SK-N-SH treated with all-trans-retinoic acid at 6 μM for 48 hours (cell line): Measurements from ENCODE around the gene CAND1.

Experiments
- ATAC-seq: fragments of 200-7000 bp; cut with Tn5 transposase; 3 replicates; pipeline ENCODE4 v1.9.1; 2020; ENCODE audit warnings: mild to moderate bottlenecking, moderate library complexity
- BACH2 ChIP-seq: fragments of 250-450 bp; sonication (Bioruptor Pico); IDR thresholded peaks from 2 replicates; pipeline ENCODE4 v1.9.0; 2021; ENCODE audit warnings: mild to moderate bottlenecking, borderline replicate concordance
- CREB5 ChIP-seq: fragments of 250-450 bp; sonication (Bioruptor Pico); IDR thresholded peaks from 2 replicates; pipeline ENCODE4 v1.5.1; 2020; ENCODE audit warnings: low read depth, mild to moderate bottlenecking, moderate library complexity
- CSDC2 ChIP-seq: fragments of 250-450 bp; sonication (Bioruptor Pico); IDR thresholded peaks from 2 replicates; pipeline ENCODE4 v1.5.0; 2020; ENCODE audit warnings: mild to moderate bottlenecking, moderate library complexity
- CSRNP3 ChIP-seq: fragments of 250-450 bp; sonication (Bioruptor Pico); IDR thresholded peaks from 2 replicates; pipeline ENCODE4 v1.5.1; 2021; ENCODE audit warnings: mild to moderate bottlenecking, moderate library complexity
- ESRRG ChIP-seq: fragments of 250-450 bp; sonication (Bioruptor Pico); IDR thresholded peaks from 2 replicates; pipeline ENCODE4 v1.6.1; 2021; ENCODE audit warnings: mild to moderate bottlenecking
- GLIS3 ChIP-seq: fragments of 250-450 bp; sonication (Bioruptor Pico); IDR thresholded peaks from 2 replicates; pipeline ENCODE4 v1.5.0; 2020; ENCODE audit warnings: mild to moderate bottlenecking, moderate library complexity
- ISL1 ChIP-seq: fragments of 250-450 bp; sonication (Bioruptor Pico); IDR thresholded peaks from 2 replicates; pipeline ENCODE4 v2.1.2; 2022; ENCODE audit warnings: mild to moderate bottlenecking, moderate library complexity
- PATZ1 ChIP-seq: fragments of 250-450 bp; sonication (Bioruptor Pico); IDR thresholded peaks from 2 replicates; pipeline ENCODE4 v1.8.0; 2020; ENCODE audit warnings: mild to moderate bottlenecking, moderate library complexity, borderline replicate concordance
- POU6F1 ChIP-seq: fragments of 250-450 bp; sonication (Bioruptor Pico); IDR thresholded peaks from 2 replicates; pipeline ENCODE4 v1.8.0; 2021; ENCODE audit warnings: low read depth, mild to moderate bottlenecking, moderate library complexity, borderline replicate concordance
- PPARA ChIP-seq: fragments of 250-450 bp; sonication (Bioruptor Pico); IDR thresholded peaks from 2 replicates; pipeline ENCODE4 v1.5.0; 2020; ENCODE audit warnings: mild to moderate bottlenecking, borderline replicate concordance
- RARB ChIP-seq: fragments of 250-450 bp; sonication (Bioruptor Pico); IDR thresholded peaks from 2 replicates; pipeline ENCODE4 v1.8.0; 2021; ENCODE audit warnings: mild to moderate bottlenecking, moderate library complexity
- SNAI2 ChIP-seq: fragments of 250-450 bp; sonication (Bioruptor Pico); IDR thresholded peaks from 2 replicates; pipeline ENCODE4 v1.5.0; 2020; ENCODE audit warnings: mild to moderate bottlenecking, moderate library complexity
- TCF4 ChIP-seq: fragments of 250-450 bp; sonication (Bioruptor Pico); IDR thresholded peaks from 2 replicates; pipeline ENCODE4 v1.8.0; 2021; ENCODE audit warnings: mild to moderate bottlenecking, moderate library complexity, borderline replicate concordance
- TOX ChIP-seq: fragments of 250-450 bp; sonication (Bioruptor Pico); IDR thresholded peaks from 2 replicates; pipeline ENCODE4 v1.8.0; 2021; ENCODE audit warnings: mild to moderate bottlenecking, moderate library complexity, borderline replicate concordance
- TSHZ2 ChIP-seq: fragments of 250-450 bp; sonication (Bioruptor Pico); IDR thresholded peaks from 2 replicates; pipeline ENCODE4 v1.5.0; 2020; ENCODE audit warnings: mild to moderate bottlenecking, moderate library complexity
- ZC3H10 ChIP-seq: fragments of 250-450 bp; sonication (Bioruptor Pico); IDR thresholded peaks from 2 replicates; pipeline ENCODE4 v1.5.1; 2021; ENCODE audit warnings: mild to moderate bottlenecking, moderate library complexity
- ZFP3 ChIP-seq: fragments of 250-450 bp; sonication (Bioruptor Pico); IDR thresholded peaks from 2 replicates; pipeline ENCODE4 v1.5.0; 2020; ENCODE audit warnings: mild to moderate bottlenecking, moderate library complexity
- ZFP30 ChIP-seq: fragments of 450-650 bp; formaldehyde crosslinking; IDR thresholded peaks from 2 replicates; pipeline ENCODE4 v1.5.0; 2022; ENCODE audit warnings: mild to moderate bottlenecking, moderate library complexity
- ZNF565 ChIP-seq: fragments of 450-650 bp; formaldehyde crosslinking; conservative IDR thresholded peaks from 2 replicates; pipeline ENCODE4 v1.5.0; 2020; ENCODE audit warnings: low read depth, mild to moderate bottlenecking, moderate library complexity
- ZNF70 ChIP-seq: fragments of 450-650 bp; formaldehyde crosslinking; IDR thresholded peaks from 2 replicates; pipeline ENCODE4 v1.5.0; 2020; ENCODE audit warnings: mild to moderate bottlenecking, moderate library complexity
- ZNF8 ChIP-seq: fragments of 450-650 bp; formaldehyde crosslinking; IDR thresholded peaks from 2 replicates; pipeline ENCODE4 v1.5.0; 2020; ENCODE audit warnings: mild to moderate bottlenecking, moderate library complexity

CAND1 gene

GRCh38 chr12:67323007-67323406 is 53.8 kb downstream of the CAND1 start (continued):
- no peak for TF ChIP-seq CREB5 (CRISPR knock-in tag)
- no peak for TF ChIP-seq TCF4 (CRISPR knock-in tag)
- TF ChIP-seq CSRNP3, result no peak
- no peak for TF ChIP-seq BACH2
- TF ChIP-seq GLIS3 (CRISPR knock-in tag), result no peak
- no peak for TF ChIP-seq RARB
- TF ChIP-seq ISL1 (CRISPR knock-in tag), result no peak
- TF ChIP-seq POU6F1, result no peak
- TF ChIP-seq CSDC2 (CRISPR knock-in tag), result no peak
- no peak for TF ChIP-seq ZNF565
- no peak for TF ChIP-seq ESRRG

GRCh38 chr12:67326637-67327036 is 57.5 kb downstream of the CAND1 start:
- ATAC-seq, result no peak
- TF ChIP-seq PPARA (CRISPR knock-in tag), result no peak
- TF ChIP-seq POU6F1, result no peak
- TF ChIP-seq PATZ1 (CRISPR knock-in tag), result no peak
- no peak for TF ChIP-seq RARB
- TF ChIP-seq CSRNP3, result no peak
- TF ChIP-seq SNAI2 (CRISPR knock-in tag), result no peak
- TF ChIP-seq CSDC2 (CRISPR knock-in tag), result no peak
- no peak for TF ChIP-seq ZNF8 (CRISPR knock-in tag)
- TF ChIP-seq GLIS3 (CRISPR knock-in tag), result no peak
- no peak for TF ChIP-seq ESRRG
- no peak for TF ChIP-seq ZFP3
- no peak for TF ChIP-seq CREB5 (CRISPR knock-in tag)
- no peak for TF ChIP-seq TSHZ2
- TF ChIP-seq ZFP30 (CRISPR knock-in tag), result no peak
- TF ChIP-seq ZNF70 (CRISPR knock-in tag), result no peak
- TF ChIP-seq ISL1 (CRISPR knock-in tag), result no peak
- no peak for TF ChIP-seq ZNF565
- no peak for TF ChIP-seq TCF4 (CRISPR knock-in tag)
- TF ChIP-seq ZC3H10 (CRISPR knock-in tag), result no peak
- no peak for TF ChIP-seq TOX
